GM10266 (cell line): Measurements from ENCODE around the gene VPS72.
A peak's percentile ranks its signal among the peaks of the same experiment; 100 is the strongest.

ENCODE experiments used
- DNase-seq: peaks from one replicate; pipeline ENCODE4 v3.0.0; 2012; ENCODE audit errors: extremely low spot score
- TF ChIP-seq, protein P1 (sequence below): IDR thresholded peaks from 2 replicates; pipeline ENCODE4 v1.5.1; 2012; ENCODE audit warnings: mild to moderate bottlenecking, low read depth; ENCODE audit not compliant: control insufficient read depth, insufficient read depth; ENCODE audit errors: missing control alignments

Gene VPS72

GRCh38 chr1:151143057-151143435 is 47.0 kb downstream of the VPS72 start:
- TF ChIP-seq, protein P1, sequence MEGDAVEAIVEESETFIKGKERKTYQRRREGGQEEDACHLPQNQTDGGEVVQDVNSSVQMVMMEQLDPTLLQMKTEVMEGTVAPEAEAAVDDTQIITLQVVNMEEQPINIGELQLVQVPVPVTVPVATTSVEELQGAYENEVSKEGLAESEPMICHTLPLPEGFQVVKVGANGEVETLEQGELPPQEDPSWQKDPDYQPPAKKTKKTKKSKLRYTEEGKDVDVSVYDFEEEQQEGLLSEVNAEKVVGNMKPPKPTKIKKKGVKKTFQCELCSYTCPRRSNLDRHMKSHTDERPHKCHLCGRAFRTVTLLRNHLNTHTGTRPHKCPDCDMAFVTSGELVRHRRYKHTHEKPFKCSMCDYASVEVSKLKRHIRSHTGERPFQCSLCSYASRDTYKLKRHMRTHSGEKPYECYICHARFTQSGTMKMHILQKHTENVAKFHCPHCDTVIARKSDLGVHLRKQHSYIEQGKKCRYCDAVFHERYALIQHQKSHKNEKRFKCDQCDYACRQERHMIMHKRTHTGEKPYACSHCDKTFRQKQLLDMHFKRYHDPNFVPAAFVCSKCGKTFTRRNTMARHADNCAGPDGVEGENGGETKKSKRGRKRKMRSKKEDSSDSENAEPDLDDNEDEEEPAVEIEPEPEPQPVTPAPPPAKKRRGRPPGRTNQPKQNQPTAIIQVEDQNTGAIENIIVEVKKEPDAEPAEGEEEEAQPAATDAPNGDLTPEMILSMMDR = no peak
- DNase-seq = peak; percentile 8

- TF ChIP-seq, protein P1 = no peak
- DNase-seq = peak; percentile 6
These were observed 47.5 kb downstream of the VPS72 start for GRCh38 chr1:151142411-151143056.

DNA sequence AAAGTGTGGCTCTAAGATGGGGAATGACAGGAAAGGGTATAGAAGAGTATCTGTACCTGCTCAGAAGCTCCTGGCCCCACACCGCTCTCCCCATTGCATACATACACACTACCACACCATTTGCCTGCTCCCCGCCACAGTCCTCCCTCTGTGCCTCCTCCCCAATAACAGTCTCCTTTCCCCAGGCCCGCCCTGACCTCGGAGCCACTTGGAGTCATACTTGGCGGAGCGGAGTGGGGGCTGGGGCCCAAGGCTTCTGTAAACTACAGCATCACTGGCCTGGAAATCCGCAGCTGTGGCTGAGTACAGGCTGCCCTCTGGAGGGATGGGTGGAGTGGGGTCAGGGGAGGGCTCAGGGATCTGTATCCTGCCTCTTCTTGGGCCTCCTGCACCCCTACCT is 52.2 kb downstream of the VPS72 start:
- TF ChIP-seq, protein P1 = no peak
- DNase-seq = no peak

GRCh38 chr1:151135433-151136385 is 54.3 kb downstream of the VPS72 start:
- DNase-seq = no peak
- TF ChIP-seq, protein P1 = no peak

- TF ChIP-seq, protein P1 = no peak
These were observed 55.0 kb downstream of the VPS72 start for GRCh38 chr1:151134991-151135390.

DNA sequence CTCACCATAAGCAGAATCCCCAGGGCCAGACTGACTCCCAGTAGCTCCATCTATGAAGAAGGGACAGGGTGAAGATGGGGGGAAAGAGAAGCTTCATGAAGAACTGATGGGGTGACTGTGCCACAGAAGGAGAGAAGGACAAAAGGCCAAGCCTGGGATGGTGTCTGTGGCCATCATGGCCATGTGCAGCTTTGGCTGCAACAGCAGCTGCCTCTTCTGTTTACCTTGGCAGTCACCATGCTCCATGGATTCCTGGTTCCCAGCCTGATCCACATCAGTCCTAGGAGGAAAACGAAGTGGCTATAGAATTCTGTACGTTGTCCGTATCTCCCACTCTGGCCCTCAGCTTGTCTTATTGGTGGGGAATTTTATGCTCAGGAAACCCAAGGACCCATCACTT is 55.6 kb downstream of the VPS72 start:
- TF ChIP-seq, protein P1 = no peak
- no peak for DNase-seq

More at GRCh38 chr1:151134991-151135390, 55.0 kb downstream of the VPS72 start:
- DNase-seq = no peak
